Sigmoid colon (tissue), 4 donors: ENCODE measurements around the gene MED25.

Source experiments
- POLR2AphosphoS5 ChIP-seq, 4 donors: sonication (generic); formaldehyde crosslinking; IDR thresholded peaks; one replicate each; pipeline ENCODE4 v1.6.1; 2017; ENCODE audit warnings: antibody characterized with exemption in 4 of 4
- TF ChIP-seq, protein P1 (sequence below), 4 experiments: fragments of 450-650 bp in 3 of 4; fragments of 200-600 bp in 1 of 4; IDR thresholded peaks; one replicate each; pipeline ENCODE4 v1.5.1; 2016 to 2019; ENCODE audit warnings: antibody characterized with exemption in 4 of 4, mild to moderate bottlenecking in 3 of 4, moderate library complexity in 2 of 4

- TF ChIP-seq POLR2AphosphoS5 (IDR thresholded peaks at IDR 0.05), result no peak
- TF ChIP-seq, protein P1, sequence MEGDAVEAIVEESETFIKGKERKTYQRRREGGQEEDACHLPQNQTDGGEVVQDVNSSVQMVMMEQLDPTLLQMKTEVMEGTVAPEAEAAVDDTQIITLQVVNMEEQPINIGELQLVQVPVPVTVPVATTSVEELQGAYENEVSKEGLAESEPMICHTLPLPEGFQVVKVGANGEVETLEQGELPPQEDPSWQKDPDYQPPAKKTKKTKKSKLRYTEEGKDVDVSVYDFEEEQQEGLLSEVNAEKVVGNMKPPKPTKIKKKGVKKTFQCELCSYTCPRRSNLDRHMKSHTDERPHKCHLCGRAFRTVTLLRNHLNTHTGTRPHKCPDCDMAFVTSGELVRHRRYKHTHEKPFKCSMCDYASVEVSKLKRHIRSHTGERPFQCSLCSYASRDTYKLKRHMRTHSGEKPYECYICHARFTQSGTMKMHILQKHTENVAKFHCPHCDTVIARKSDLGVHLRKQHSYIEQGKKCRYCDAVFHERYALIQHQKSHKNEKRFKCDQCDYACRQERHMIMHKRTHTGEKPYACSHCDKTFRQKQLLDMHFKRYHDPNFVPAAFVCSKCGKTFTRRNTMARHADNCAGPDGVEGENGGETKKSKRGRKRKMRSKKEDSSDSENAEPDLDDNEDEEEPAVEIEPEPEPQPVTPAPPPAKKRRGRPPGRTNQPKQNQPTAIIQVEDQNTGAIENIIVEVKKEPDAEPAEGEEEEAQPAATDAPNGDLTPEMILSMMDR (IDR thresholded peaks at IDR 0.05), result no peak
These were observed 28.3 kb downstream of the MED25 start for GRCh38 chr19:49846408-49846807.
